ENCODE measurements around the gene OR6N1.

Gene OR6N1

GRCh38 chr1:158735848-158736247 is 36.1 kb downstream of the OR6N1 start:
- DNase-seq, result no peak

GRCh38 chr1:158732524-158732923 is 39.5 kb downstream of the OR6N1 start:
- DNase-seq, result no peak

GRCh38 chr1:158731707-158732106 is 40.3 kb downstream of the OR6N1 start:
- no peak for DNase-seq

GRCh38 chr1:158730453-158730852 is 41.5 kb downstream of the OR6N1 start:
- no peak for DNase-seq

- no peak for DNase-seq
These were observed 43.3 kb downstream of the OR6N1 start for GRCh38 chr1:158728510-158729225.

- no peak for DNase-seq
These were observed 47.6 kb downstream of the OR6N1 start for GRCh38 chr1:158724442-158724841.

GRCh38 chr1:158720620-158721019 is 51.4 kb downstream of the OR6N1 start, which contains the start of gene OR6K3:
TSS of gene OR6K3 (minus strand) at chr1:158720720. CDS start at chr1:158718115, 2,605 bp downstream.
- no peak for DNase-seq

GRCh38 chr1:158719664-158720063 is 52.3 kb downstream of the OR6N1 start:
- no peak for DNase-seq

GRCh38 chr1:158717344-158717743 is 54.7 kb downstream of the OR6N1 start:
- no peak for DNase-seq

- no peak for DNase-seq
These were observed 55.7 kb downstream of the OR6N1 start for GRCh38 chr1:158716335-158716734.

GRCh38 chr1:158714754-158715153 is 57.2 kb downstream of the OR6N1 start:
- DNase-seq, result no peak
